ENCODE data around the gene EIF3B.
"Not testable (repeated sequence)": the region's sequence is repeated elsewhere in the genome, so short reads cannot be mapped to it uniquely, and the experiment has no call there.

Gene EIF3B

GRCh38 chr7:2399848-2400587, 45.4 kb downstream of the EIF3B start:
- peak; percentile 99 for DNase-seq (ENCODE audit: low read depth in 2 of 2)

DNA sequence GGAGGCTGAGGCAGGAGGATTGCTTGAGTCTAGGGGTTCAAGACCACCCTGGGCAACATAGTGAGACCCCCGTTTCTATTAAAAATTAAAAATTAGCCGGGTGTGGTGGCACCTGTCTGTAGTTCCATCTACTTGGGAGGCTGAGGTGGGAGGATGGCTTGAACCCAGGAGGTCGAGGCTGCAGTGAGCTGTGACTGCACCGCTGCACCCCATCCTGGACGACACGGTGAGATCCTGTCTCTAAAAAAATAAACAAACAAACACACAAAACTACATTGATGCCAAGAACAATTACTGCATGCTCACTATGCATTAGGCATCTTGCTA, 48.0 kb downstream of the EIF3B start:
- DNase-seq (ENCODE audit: low read depth in 2 of 2) = no peak

GRCh38 chr7:2403014-2403717, 48.5 kb downstream of the EIF3B start, which contains the start of gene CHST12:
Gene CHST12 (plus strand): TSS chr7:2403611. CDS start chr7:2432640, 29,029 bp downstream.
- peak; percentile 85 to 86 for DNase-seq (ENCODE audit: low read depth in 2 of 2)

DNA sequence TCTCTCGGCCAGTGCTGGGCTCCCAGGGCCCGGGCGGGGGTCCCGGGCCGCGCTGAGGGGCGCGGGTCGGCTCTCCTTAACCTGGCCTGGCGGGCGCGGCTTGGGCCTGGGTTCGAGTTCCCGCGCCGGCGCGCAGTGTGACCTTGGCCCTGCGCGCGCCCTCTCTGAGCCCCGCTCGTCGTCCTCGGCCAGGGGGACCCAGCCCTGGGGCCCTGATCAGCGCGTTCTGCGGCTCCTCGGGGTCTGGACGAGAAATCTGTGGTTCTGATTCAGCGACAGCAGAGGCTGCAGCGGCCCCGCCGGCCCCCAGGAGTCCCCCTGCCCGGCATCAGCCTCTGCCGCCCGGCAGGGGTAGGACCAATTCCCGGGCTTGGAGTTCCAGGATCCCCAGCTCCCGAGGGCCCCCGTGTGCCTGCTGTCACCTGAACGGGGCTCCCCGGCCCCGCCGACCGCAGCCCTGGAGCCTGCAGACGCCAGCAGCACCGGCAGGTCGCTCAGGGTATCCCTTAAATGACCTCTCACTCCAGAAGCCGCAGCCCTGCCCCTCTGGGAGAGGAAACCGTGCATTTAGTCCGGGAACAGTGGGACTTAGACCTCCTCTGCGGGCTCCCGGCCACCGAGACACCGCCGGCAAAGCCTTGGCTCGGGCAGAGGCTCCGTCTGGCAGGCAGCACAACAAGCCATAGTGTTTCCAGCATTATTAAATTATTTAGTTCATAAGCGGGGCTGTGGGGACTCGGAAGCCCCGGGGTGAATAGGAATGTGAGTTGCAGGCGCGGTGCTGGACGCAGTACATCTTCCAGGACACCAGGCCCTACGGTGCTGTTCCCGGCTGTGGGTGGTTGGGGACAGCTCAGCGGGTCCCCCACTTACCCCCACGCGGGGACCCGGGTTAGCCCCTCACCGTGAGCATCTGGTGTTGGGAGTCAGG, 49.4 kb downstream of the EIF3B start:
- DNase-seq (ENCODE audit: low read depth in 2 of 2) = no peak

DNA sequence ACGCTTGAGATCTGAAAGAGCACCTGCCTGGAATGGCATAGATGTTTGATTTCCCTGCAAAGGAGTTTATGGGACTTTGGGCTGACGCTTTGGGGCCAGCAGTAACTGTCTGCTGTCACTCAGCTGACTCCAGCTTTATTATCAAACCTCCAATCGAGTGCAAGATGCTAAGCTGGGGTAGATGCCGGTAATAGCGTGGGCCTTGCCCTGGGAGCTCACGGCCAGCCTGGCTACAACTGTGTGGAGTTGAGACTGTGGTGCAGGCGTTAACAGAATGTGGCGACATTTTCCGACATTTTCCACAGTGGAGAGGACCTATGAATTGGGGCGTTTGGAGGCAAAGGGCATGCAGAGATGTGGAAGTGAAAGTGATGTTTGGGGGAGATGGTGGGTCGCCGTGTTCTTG, 50.1 kb downstream of the EIF3B start:
- no peak for DNase-seq (ENCODE audit: low read depth in 2 of 2)

DNA sequence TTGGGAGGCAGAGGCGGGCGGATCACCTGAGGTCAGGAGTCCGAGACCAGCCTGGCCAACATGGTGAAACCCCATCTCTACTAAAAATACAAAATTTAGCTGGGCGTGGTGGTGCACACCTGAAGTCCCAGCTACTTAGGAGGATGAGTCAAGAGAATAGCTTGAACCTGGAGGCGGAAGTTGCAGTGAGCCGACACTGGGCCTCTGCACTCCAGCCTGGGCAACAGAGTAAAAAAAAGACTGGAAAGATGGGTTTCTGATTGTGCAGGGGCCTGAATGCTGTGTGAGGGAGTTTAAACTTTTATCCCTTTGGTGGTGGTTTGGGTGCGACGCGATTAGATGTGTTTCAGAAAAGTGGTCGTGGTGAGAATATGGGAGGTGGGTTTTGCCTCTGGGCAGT, 50.6 kb downstream of the EIF3B start:
- DNase-seq (ENCODE audit: low read depth in 2 of 2) = no peak

GRCh38 chr7:2405601-2406345, 51.1 kb downstream of the EIF3B start:
- DNase-seq (ENCODE audit: low read depth in 2 of 2) = no peak

DNA sequence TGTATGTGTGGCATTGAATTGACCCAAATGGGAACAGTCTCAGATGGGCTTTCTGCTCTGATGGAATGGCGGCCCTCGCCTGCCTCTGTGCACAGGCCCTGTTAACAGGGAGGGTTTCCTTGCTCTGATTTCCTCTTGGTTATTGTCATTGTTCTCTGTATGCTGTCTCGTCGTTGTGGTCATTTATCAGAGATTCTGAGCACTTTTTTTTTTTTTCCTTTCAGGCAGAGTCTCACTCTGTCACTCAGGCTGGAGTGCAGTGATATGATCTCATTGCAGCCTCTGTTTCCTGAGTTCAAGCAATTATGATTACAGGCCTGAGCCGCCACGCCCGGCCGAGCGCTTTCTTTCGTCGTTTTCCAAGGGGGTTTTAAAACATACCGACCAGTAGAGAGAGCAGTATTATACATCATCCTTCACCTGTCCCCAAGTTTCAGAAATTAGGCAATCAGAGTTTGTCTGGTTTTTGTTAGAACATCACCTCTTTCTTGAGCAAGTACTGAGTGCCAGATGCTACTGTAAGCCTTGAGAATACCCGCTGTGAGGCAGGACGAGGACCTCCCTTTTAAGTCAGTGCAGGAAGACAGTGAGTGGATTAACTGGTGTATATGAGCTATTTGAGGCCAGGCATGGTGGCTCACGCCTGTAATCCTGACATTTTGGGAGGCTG, 55.3 kb downstream of the EIF3B start:
- no peak for DNase-seq (ENCODE audit: low read depth in 2 of 2)

GRCh38 chr7:2411049-2411448, 56.4 kb downstream of the EIF3B start:
- no peak for DNase-seq (ENCODE audit: low read depth in 2 of 2)

DNA sequence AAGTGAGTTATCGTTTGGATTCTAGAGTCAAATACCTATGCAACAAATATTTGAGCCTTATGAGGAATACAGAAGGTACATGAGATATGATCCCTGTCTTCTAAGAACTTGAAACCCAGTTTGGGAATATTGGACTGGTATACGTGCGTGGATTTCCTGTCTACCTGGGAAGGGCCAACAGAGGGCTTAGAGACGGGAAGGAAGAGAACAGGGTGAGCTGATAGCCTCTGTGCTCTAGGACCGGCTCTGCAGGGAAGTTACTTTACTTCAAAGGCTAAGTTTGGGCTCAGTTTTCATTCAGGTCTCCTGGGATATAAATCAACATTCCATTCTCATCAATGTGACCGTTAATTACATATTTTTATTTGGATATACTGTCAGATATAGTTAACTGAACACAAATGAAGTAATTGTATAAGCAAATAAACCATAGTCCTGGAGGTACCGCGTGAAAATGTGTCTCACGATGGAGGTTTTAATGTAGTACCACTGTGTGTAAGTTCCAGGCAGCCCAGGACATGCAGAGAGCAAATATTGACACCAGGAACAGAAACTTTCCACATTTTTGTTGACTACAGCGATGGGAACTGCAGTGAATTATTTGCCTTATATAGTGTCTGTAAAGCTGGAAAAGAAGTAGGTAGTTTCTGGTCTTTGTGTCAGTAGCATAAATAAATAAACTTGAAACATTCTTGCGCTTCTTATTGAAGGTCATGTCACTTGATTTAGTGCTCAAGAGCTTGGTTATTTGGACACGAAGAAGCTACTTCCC, 57.4 kb downstream of the EIF3B start:
- DNase-seq (ENCODE audit: low read depth in 2 of 2) = no peak

- DNase-seq (ENCODE audit: low read depth in 2 of 2) = no peak
Observed at GRCh38 chr7:2412587-2413201, 58.1 kb downstream of the EIF3B start.

DNA sequence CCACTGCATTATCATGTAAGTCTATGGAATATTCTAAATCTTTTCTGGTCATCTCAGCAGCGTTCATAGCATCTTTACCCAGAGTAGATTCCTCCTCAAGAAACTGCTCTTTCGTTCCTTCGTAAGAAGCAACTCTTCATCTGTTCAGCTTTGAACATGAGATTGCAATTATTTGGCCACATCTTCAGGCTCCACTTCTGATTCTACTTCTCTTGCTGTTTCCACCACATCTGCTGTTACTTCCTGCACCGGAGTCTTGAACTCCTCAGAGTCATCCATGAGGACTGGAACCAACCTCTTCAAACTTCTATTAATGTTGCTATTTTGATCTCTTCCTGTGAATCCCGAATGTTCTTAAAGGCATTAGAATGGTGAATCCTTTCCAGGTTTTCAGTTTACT, 61.4 kb downstream of the EIF3B start:
- no peak for DNase-seq (ENCODE audit: low read depth in 2 of 2)

- no peak for DNase-seq (ENCODE audit: low read depth in 2 of 2)
Observed at GRCh38 chr7:2416650-2417049, 62.0 kb downstream of the EIF3B start.

GRCh38 chr7:2417178-2417577, 62.6 kb downstream of the EIF3B start:
- DNase-seq (ENCODE audit: low read depth in 2 of 2) = not testable (repeated sequence)

- DNase-seq (ENCODE audit: low read depth in 2 of 2) = no peak
Observed at GRCh38 chr7:2417981-2418481, 63.4 kb downstream of the EIF3B start.

DNA sequence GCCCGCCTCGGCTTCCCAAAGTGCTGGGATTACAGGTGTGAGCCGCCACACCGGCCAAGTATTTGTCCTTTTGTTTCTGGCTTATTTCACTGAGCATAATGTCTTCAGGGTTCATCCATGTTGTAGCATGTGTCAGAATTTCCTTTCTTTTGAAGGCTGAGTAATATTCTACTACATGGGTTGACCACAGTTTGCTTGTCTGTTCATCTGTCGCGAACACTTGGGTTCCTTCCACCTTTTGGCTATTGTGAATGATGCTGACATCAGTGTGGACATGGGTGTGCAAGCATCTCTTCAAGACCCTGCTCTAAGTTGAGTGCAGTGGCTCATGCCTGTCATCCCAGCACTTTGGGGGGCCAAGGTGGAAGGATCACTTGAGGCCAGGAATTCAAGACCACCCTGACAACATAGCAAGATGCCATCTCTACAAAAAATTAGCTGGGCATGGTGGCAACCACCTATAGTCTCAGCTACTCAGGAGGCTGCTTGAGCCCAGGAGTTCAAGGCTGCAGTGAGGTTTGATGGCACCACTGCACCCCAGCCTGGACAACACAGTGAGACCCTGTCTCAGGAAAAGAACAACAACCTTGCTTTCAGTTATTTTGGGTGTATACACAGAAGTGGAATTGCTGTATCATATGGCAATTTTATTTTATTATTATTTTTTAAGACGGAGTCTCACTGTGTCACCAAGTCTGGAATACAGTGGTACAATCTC, 65.7 kb downstream of the EIF3B start:
- no peak for DNase-seq (ENCODE audit: low read depth in 2 of 2)

DNA sequence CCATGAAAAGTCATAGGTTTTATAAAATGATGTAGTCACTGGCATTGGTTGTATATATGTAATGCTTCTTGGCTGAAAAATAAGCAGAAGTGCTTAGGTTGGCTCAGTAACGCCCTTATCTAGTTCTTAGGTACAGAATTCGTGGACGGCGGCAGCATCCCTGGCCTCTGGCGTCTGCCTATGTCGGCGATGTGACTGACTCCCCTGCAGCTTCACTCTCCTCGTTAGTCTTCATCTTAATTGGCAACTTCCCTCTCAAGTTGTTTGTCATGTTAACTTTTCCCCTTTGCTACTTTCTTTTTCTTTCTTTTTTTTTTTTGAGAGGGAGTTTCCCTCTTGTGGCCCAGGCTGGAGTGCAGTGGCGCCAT, 67.3 kb downstream of the EIF3B start:
- no peak for DNase-seq (ENCODE audit: low read depth in 2 of 2)

DNA sequence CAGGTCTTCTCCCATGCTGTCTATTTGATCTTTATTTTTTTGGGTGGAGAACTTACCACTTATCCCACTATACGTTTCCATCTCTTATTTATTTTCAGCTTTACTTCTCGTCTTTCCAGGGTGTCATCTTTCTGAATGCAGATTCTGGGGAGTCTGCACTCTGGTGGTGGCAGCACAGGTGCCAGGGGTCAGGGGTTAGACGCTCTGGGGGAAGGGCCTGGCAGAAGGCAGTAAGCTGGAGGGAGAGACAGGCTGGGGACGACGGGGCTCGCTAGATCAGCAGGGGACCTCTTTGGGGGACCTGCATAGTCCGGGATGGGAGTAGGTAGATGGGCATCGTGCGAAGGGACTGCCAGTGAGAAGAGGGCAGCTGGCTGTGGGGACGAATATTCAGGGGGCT, 71.1 kb downstream of the EIF3B start:
- DNase-seq (ENCODE audit: low read depth in 2 of 2) = no peak
